ENCODE measurements around the gene ILDR1. TPM values are rescaled to one million over a fixed set of nuclear protein-coding genes. Genes with fewer than 3 reads are reported as not detected.

The ILDR1 gene
- total and polyA plus RNA-seq, 2 of the 8 experiments (the other 6 are each of a cell fraction or from before 2014, with no cell fraction given): 1.8 TPM

GRCh38 chr3:122010506-122010905, 11.5 kb downstream of the ILDR1 start:
- no peak for DNase-seq (ENCODE audit: low read depth in 1 of 2, low spot score in 2 of 2)
- Histone ChIP-seq H3K56ac (replicated peaks; ENCODE audit: insufficient read length, low read depth, low read length) (no peak overlapping the region), H4K20me1 (replicated peaks in 1 of 2; ENCODE audit: control insufficient read depth in 1 of 2, insufficient read depth in 2 of 2, low read length in 2 of 2) (no peaks in the 10 kb centered on the region), H2BK5ac (ENCODE audit: low read depth, low read length) (no peak overlapping the region), H3K79me1 (ENCODE audit: low read depth, low read length) (no peaks in the 10 kb centered on the region), H4K8ac (ENCODE audit: extremely low read depth, insufficient read depth, low read length) (no peak overlapping the region), H3K4me1 (replicated peaks in 1 of 4; ENCODE audit: control insufficient read depth in 3 of 4, insufficient read depth in 4 of 4, low read length in 3 of 4) (peaks cover 0 to 4% (median 0%) of the 10 kb centered on the region in 4 experiments; a peak in 1 of 7 replicates), H3K9me3 (ENCODE audit: insufficient read depth in 2 of 2, low read depth in 1 of 2, low read length in 1 of 2) (no peaks in the 10 kb centered on the region), H3K14ac (ENCODE audit: insufficient read length) (no peak overlapping the region), H2BK120ac (replicated peaks; ENCODE audit: low read depth, low read length) (no peak overlapping the region), H3K23me2 (ENCODE audit: low read depth, low read length) (no peaks in the 10 kb centered on the region), H3K23ac (ENCODE audit: insufficient read length) (no peak overlapping the region), H2BK15ac (ENCODE audit: low read length) (no peak overlapping the region), H3K4me2 (ENCODE audit: insufficient read depth in 1 of 2, low read depth in 2 of 2, low read length in 2 of 2) (no peak overlapping the region), H3K4me3 (ENCODE audit: extremely low read depth in 1 of 4, insufficient read depth in 2 of 4, low read depth in 3 of 4, low read length in 4 of 4) (no peak overlapping the region), H3K27ac (ENCODE audit: low read depth, low read length) (no peak overlapping the region), H2BK12ac (ENCODE audit: low read depth, low read length) (no peak overlapping the region), H3K9ac (replicated peaks in 1 of 4; ENCODE audit: extremely low read depth in 1 of 4, low read depth in 3 of 4, low read length in 3 of 4) (no peak overlapping the region), H2BK20ac (ENCODE audit: low read length) (no peak overlapping the region), H3K36me3 (ENCODE audit: control insufficient read depth in 2 of 4, insufficient read depth in 4 of 4, low read length in 3 of 4) (no peaks in the 10 kb centered on the region), H4K91ac (replicated peaks; ENCODE audit: insufficient read length, low read length) (no peak overlapping the region), H2AFZ (ENCODE audit: low read length) (no peak overlapping the region), H3K4ac (replicated peaks; ENCODE audit: insufficient read length, low read depth, low read length) (no peak overlapping the region), H3K18ac (ENCODE audit: extremely low read depth, low read length) (no peak overlapping the region), H3K27me3 (replicated peaks in 1 of 4; ENCODE audit: control insufficient read depth in 3 of 4, extremely low read depth in 1 of 4, insufficient read depth in 3 of 4, low read length in 3 of 4) (no peaks in the 10 kb centered on the region), H2AK5ac (ENCODE audit: low read depth, low read length) (no peak overlapping the region), H4K5ac (ENCODE audit: insufficient read length, low read depth, low read length) (no peak overlapping the region), H3K79me2 (ENCODE audit: control insufficient read depth in 1 of 2, insufficient read depth in 2 of 2, low read length in 2 of 2) (no peaks in the 10 kb centered on the region)
- ChIA-PET CTCF (ENCODE audit: partially characterized antibody) (interaction anchor here (2.3 to 9.6 kb wide), 3 partner anchors 9 to 14 kb away, joined by 9 to 64 read pairs (median 10); no protein-coding TSS in a partner anchor), POLR2A (ENCODE audit: partially characterized antibody) (no interaction called here)
- FAIRE-seq: no peak
- WGBS, 2 experiments (ENCODE audit: extremely low coverage in 1 of 2, insufficient coverage in 1 of 2, insufficient read length in 1 of 2, insufficient replicate concordance in 2 of 2, low coverage in 1 of 2, low lambda C conversion rate in 2 of 2, missing lambda C conversion rate in 1 of 2): 86% methylated on average over 2 of the region's 2 CpGs; no CpG with 5 or more reads in 1 of the 2 experiments
- TF ChIP-seq BACH1 (IDR thresholded peaks at IDR 0.05; ENCODE audit: low read length): no peak
- no peak for TF ChIP-seq E2F6 (IDR thresholded peaks at IDR 0.05)
- no peak for TF ChIP-seq TAF1 (IDR thresholded peaks at IDR 0.05; ENCODE audit: low read depth, low read length)
- no peak for TF ChIP-seq EZH2 (IDR thresholded peaks at IDR 0.05; ENCODE audit: low read depth, low read length, severe bottlenecking)
- no peak for TF ChIP-seq POLR2A (IDR thresholded peaks at IDR 0.05; ENCODE audit: control extremely low read depth in 1 of 2, low read depth in 2 of 2, low read length in 2 of 2)
- TF ChIP-seq RNF2 (IDR thresholded peaks at IDR 0.05; ENCODE audit: borderline replicate concordance, low read depth, low read length, missing control alignments, poor library complexity, severe bottlenecking): no peak
- TF ChIP-seq YY1 (IDR thresholded peaks at IDR 0.05; ENCODE audit: low read depth, low read length): no peak
- TF ChIP-seq SP4 (IDR thresholded peaks at IDR 0.05; ENCODE audit: low read length): no peak
- no peak for TF ChIP-seq CREB1 (IDR thresholded peaks at IDR 0.05)
- no peak for TF ChIP-seq ATF2 (IDR thresholded peaks at IDR 0.05; ENCODE audit: low read length)
- TF ChIP-seq NANOG (IDR thresholded peaks at IDR 0.05; ENCODE audit: insufficient read depth, low read depth, low read length, poor library complexity, severe bottlenecking): no peak

Data from H1 (cell line).